Activated T-helper 1 cell treated with Interleukin-2 at 50 U/mL for 16 hours (primary cell): ENCODE data around the gene NFE2L2.
A peak's percentile ranks its signal among the peaks of the same experiment; 100 is the strongest.

Experiments used
- DNase-seq: peaks from one replicate; pipeline ENCODE4 v3.0.0-alpha.2; 2020; ENCODE audit warnings: low read depth

NFE2L2 gene

DNA sequence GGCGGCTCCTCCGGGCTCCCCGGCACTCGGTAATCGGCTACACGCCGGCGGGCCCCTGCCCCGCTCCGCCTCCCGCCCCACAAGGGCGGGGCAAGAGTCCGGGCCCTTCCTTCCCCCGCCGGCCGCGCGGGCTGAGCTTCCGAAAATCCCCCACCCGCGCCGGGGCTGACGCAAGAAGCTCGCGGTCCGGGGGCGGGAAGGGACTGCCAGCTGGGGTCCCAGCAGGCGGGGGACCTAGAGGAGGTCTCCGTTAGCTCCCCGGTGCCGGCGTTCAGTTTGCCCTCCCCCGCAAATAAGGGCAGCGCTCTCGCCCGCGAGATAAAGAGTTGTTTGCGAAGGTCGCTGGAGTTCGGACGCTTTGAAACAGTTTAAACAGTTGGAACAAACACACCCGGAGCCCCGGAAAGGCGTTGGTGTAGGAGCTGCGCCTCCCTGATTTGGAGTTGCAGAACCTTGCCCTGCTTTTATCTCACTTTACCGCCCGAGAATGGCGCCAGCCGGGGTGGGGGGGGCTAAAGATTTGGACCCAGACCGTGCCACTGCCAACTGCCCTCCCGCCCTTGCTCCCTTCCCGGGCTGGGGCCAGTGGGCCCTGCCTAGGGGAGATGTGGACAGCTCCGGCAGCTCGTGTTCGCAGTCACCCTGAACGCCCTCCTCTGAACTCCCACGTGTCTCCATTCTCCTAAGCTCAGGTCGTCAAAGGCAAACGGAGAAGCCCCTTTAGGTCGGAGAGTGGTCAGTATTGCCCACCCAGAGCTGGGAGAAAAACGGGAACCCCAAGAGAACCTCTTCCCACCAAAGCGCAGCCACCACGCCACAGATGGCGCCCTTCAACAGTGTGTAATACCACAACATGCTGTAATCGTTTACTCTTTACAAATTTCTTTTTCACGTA lies at the start of gene NFE2L2:
TSS of gene NFE2L2 (minus strand) at position 35 of the 895 bp plus-strand sequence. CDS start 151 bp downstream, outside the sequence.
- peak; percentile 90 for DNase-seq

DNA sequence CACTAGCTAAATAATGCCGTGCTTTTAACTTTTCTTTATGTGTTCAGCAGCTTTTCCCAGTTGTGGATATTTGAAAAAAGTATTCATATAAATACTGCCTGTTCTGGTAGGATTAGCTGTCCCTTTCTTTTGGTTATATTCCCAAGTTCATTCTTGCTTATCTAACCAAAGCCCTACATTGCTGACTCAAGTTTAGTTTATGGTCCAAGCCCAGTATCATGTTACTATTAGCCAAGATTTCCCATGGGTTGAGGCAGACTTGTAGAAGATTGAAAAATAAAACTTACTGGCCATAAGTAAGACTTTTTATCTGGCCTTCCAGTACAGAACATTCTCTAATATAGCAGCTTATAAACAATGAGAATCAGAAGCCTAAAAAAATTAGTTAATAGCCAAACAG lies 49.7 kb upstream of the NFE2L2 start:
- no peak for DNase-seq

DNA sequence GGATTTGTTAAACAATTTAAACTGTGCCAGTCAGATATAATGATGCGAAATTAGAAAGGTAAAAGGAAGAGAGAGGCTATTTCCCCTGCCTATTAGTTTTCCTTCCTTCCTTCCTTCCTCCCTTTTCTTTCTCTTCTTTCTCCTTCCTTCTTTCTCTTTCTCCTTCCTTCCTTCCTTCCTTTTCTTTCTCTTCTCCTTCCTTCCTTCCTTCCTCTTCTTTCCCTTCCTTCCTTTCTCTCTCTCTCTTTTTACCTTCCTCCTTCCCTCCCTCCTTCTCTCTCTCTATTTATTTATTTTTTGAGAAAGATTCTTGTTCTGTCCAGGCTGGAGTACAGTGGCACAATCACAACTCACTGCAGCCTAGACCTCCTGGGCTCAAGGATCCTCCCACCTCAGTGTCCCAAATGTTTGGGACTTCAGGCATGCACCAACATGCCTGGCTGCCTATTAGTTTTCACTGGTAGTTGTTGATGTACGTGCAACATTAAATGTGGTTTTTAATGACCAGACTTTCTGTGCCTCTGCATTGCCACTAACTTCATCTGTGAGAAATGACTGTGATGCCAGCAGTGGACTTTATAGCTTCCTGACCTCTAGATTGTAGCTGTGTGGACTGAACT lies 48.7 kb upstream of the NFE2L2 start:
- DNase-seq = no peak

DNA sequence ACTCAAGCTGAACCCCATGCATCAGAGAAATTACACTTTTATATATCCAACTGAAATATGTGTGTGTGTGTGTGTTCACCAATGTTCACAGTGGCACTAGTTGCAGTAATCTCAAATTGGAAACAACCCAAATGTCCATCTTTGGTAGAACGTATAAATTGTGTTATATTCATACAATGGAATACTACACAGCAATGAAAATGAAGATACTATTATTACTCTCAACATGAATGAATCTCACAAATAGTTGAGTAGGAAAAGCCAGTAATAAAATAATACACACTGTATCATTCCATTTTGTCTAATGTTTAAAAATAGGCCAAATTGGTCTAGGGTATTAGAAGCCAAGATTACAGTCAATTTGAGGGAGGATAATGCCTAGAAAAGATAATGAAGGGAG lies 48.0 kb upstream of the NFE2L2 start:
- no peak for DNase-seq

DNA sequence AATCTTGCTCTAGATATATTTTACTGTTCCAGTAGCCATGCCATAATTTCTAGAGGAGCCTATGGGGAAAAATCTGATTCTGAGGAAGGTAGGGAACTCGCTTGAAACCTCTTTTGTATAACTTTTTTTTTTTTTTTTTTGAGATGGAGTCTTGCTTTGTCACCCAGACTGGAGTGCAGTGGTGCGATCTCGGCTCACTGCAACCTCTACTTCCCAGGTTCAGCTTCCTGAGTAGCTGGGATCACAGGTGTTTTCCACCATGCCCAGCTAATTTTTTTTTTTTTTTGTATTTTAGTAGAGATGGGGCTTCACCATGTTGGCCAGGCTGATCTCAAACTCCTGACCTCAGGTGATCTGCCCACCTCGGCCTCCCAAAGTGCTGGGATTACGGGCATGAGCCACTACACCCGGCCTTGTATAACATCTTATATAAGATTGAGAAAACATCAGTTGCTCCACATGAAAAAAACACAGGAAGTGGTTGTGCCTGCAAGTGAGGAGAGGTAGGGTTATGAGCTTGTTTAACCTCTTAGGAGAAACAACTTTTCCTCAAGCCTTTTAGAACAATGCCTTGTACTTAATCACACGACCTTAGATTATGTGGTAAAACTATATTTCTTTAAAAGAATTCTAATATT lies 45.3 kb upstream of the NFE2L2 start:
- peak; percentile 1 for DNase-seq

DNA sequence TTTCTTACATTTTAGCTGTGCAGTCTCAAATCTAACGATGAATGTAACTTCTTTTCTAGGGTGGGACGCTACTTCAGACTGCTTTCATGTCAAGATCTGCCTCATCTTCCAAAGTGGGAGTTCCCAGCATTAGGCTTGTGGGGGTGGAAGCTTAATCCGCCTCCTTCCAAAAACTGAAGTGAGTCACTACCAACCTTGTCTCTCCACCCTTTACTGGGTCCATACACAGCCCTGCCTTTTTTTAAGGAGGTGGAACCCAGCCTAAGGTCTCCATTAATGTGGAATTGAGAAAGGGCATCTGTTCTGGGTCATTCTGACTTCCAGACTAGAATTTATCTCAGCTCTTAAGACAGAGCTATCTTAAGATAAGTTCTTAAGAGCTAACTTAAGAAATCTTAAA lies 42.0 kb upstream of the NFE2L2 start:
- DNase-seq = no peak

DNA sequence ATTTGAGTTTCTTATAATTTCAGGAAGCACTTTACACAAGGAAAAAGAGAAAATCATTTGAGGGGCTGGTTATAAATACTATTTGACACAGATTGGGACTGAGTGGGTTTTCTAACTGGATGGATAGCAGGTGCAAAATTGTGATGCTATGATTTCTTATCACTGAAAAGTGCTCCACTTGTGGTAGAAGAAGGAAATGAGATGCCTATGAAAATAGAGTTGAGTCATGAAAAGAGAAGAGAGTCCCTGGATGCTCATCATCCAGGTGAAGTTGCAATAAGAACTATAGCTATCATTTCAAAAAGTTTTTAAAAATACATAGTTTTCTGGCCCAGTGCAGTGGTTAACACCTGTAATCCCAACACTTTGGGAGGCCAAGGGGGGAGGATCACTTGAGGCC lies 39.4 kb upstream of the NFE2L2 start:
- DNase-seq = no peak

DNA sequence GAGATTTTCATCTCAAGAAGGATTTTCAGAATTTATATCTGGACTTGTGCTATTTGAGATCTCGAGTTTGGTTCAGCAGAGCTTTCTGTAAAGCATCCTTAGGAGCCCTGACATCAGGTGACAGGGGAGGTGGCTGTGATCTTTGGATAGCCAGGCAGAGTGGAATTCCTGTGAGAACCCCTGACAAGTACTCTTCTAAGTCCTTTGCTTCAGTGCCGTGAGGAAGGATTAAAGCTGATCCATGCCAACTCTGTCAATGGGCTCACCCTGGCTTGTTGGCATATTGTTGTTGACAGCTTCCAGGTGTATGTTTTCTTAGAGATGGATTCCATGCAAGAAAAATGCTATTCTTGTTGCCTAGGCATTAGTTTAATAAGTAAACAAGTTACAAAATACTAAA lies 38.0 kb upstream of the NFE2L2 start:
- no peak for DNase-seq

DNA sequence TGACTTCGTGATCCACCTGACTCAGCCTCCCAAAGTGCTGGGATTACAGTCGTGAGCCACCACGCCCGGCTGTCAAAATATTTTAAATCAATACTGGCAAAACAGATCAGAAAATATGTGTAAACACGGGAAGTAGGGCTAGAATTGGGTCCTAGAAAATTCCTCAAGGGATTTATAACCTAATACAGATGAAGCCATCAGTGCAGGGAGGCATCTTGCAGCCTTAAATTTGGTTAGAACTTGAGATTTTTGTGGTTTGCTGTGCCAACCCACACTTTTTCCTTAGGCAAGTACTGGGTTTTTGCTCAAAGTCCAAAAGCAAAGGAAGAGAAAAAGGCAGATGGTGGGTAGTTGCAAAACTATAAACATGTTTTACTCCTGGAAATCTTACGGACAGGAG lies 33.7 kb upstream of the NFE2L2 start:
- DNase-seq = no peak

DNA sequence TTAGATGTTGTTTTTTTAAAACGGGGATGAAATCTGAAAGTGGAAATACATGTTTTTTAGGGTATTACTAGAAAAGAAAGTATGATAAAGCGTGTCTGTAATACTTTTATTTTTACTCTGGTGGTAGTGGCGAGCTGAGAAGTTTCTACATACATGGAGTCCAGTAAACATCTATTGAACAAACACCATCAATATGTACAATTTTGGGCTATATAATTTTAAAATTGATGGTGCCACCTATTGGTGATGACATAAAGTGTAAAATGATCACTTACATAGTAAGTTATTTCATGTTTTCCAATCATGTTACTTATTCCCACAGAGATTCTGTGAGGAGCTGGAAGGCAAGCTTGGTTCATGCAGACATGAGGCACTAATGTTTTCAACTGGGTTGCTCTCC lies 31.5 kb upstream of the NFE2L2 start:
- no peak for DNase-seq

DNA sequence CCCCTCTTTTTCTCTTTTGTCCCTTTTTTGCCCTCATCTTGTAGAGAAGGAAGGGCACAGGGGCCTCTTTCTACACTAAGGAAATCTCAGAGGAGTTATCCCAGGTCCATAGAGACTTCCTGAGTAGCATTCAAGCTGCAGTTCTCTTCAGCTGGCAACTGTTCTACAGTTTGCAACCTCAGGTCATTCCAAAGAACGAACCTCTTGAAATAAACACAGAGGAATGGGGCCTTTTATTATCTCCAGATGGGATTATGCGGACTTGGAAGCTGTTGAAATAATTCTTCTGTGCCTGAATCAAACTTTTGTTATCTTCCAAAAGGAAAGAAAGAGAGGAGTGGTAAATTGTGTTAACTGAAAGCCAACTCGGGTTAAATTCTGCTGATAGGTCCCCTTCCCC lies 31.0 kb upstream of the NFE2L2 start:
- DNase-seq = no peak

DNA sequence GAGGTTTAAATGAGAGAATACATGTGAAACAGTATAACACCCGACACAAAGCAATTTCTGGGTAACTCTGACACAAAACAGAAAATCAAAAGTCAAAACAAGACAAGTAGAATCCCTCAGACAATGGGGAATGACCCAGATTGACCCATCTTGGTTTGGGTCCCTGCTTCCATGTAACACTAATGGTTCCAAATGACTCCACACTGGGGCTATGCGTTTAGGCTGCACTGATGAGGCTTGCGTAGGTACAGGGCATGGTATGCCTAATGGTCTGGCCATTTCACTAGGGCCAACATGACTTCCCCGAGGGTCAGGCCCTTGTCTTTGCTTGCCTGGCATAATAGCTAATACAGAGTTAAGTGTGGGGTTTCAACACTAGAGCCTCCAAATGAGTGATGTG lies 27.2 kb upstream of the NFE2L2 start:
- no peak for DNase-seq

DNA sequence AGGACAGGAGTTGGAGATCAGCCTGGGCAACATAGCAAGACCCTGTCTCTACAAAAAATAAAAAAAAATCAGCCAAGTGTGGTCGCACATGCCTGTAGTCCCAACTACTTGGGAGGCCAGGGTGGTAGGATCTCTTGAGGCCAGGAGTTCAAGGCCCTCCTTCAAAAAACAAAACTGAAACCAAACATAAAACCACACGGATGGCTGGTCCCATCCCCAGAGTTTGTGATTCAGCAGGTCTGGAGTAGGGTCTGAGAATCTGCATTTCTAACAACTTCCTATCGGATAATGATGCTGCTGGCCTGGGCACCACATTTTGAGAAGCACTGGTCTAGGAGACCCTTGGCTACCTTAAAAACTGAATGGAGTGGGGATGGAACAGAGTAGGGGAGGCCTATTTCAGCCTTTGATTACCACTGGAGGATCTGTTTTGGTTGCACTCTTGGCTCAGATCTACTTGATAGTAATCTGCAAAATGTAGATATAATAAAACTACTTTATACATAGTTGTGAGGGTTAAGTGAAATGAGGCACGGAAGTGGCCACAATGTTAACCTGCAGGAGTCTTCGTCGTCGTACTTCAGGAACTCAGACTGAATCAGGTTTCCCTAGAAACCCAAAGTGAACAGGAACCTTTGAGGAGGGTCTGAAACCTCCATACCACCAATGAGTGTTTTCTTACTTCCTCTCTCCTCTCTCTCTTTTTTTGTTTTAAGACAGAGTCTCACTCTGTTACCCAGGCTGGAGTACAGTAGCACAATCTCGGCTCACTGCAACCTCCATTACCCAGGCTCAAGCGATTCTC lies 25.5 kb upstream of the NFE2L2 start:
- DNase-seq = no peak

DNA sequence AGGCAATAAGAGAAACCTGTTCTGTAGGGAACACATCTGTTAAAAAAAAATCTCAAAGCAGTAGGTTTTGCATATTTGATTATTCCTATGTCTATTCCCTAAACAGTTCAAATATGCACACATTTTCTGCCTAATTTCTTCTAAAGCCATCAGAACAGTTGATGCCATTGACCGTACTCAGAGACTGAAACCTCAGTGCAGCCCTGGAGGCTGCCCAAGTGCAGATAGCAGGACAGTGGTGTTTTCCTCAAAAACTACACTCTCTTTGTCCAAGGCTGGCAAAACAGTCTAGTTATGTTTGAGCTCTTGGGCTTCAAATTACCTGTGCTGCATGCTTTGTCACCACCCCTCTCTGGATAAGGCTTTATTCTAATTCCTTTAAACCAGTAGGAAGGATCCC lies 23.3 kb upstream of the NFE2L2 start:
- DNase-seq = no peak

DNA sequence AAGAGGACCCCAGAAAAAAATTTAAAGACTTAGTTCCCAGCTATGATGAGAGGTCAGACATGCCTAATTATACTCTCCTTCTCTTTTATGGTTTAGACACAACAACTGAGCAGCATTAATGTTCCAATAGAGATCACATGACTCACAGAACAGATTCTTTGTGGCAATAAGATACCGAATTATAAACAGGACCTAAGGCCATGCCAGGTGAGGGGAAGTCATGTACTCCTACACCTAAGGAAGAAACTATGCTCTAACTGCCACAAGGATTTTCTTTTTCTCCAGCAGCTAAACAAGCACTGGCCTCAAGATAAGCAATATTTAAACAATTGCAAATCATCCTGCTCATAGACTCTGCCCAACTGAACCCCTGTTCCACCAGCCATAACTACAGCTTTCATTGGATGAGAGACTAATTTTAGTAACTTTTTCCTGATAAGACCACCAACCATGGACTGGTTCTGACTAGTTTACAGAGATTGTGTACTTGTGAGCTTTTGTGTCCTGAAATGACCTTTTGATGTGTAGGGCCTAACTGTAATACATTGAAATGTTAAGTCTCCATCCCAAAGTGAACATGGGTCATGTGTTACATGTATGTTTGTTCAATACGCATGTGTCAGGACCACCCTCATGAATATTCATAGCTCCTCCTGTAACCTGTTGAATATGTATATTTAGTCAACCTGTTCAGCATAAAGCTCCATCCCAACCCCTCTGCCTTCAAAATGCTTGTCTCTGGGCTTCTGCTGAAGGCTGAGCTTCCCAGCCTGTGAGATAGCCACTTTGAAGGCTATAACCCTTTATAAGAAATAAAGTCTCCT lies 21.6 kb upstream of the NFE2L2 start:
- DNase-seq = no peak

DNA sequence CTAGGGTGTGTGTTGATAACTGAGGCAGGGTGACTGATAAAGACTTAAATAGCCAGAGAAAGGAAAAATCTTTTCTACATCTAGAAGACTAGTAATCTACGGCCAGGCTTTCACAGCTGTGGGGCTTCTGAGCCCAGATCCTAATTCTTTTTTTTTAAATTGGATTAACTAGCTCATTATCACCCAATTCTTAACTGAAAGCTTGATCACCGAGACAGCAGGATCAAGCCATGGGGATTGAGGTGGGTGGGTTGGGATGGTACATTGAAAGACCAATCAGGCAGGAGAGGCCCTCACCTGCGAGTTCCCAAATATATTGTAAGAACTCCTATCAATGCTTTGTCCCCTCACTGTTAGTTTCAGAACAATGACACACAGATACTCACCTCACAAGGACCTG lies 20.0 kb upstream of the NFE2L2 start:
- DNase-seq = no peak

DNA sequence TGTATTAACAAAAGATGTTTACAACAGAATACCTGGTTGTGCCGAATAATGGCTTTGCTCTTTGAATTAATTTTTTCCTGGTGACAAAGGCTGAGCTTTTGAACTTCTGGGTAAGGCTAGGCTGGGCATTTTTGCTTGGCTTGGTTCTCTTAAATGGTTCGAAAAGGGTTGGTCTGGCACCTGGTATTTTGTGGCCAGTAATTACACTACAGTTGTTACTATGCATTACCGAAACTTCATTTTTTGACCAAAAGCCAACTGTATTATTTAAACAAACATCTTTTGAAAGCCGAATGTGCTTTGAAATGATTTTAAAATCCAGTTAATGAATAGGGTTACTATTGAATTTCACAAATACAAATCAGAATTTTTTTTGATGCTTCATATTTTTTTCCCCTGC lies 19.4 kb upstream of the NFE2L2 start:
- no peak for DNase-seq

DNA sequence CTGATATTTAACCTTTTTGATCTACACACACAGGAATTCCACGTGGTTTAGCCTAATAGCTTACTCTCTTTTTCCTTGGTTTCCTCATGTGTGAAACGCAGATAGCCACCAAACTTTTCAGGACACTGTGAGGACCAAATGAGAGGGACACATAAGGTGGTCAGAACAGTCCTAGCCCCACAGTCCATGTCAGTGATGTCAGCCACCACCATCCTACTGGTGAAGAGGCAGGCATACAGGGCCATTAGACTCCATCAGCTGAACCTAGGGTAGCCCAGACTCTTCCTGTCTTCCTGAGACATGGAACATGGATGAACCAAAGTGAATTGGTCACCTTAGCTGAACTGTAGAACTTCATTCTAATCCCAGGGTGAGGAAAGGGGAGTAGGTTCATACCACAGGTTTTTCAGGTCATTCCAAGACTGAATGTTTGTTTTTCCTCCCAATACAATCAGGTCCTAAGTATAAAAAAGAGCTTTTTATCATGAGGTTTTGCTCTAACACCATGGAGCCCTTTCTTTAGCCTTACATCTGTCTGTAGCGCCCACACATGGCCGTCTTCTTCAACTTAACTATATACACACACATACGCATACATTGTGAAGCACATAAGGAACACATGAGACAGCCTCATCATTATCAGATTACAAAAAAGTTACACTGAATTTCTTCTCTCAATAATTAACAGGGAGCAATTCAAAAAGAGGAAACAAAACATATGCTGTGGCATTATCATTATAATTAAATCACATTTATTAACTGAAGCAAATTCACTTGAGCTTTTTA lies 18.5 kb upstream of the NFE2L2 start:
- DNase-seq = no peak

DNA sequence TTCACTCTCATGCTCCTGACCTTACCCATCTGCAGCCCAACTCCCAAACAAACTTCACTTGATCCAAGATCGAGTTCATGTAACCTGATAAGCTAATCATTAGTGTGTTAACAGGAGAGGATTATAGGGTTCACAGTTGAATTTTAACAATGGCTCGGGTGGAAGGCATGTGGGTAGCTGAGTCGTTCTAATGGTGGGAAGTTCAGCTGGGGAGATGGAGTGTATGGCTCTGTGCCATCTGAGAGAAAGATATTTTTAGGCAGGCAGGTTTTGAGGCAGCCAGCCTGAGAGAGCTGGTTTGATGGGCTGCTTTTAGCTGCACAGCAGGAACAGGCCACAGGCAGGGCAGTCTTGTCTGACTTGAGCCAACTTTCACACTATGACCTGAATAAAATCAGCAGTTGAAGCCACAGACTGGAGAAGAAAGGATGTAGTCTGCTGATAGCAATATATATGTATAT lies 17.7 kb upstream of the NFE2L2 start:
- no peak for DNase-seq

DNA sequence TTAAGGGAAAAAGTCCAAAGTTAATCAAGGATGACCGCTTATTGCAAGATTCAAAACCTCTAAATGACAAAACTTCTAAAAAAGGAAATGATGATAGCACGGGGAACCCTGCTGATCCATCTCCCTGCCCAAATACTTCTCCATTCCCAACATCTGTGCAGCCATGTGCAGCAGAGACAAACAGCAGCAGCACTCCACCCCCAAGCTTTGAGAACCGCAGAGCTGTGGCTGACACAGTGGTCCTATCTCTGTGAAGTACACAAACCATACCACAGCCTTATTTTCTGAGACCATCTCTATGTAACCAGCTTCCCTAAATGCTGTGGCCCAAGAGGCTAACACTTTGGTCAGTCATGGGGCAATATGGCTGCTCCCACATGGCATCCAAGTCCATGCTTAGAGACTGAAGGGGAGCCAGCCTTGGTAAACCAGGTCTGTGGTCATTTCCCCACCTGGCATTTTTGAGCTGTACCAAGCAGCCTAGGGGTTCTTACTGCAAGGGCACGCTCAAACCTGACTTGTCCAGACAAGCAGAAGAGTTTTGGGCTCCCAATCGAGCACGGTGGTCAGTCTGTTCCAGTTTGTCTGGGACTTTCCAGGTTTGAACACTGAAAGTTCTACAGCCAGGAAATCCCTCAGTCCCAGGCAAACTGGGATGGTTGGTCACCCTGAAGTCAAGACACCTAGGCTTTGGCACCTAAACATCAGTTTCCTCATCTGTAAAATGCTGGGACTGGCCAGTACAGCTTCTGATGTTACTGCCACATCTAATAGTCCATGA lies 17.1 kb upstream of the NFE2L2 start:
- DNase-seq = no peak
